ENCODE measurements around the gene TMEM87B. TPM values are rescaled to one million over a fixed set of nuclear protein-coding genes. Genes with fewer than 3 reads are reported as not detected.

TMEM87B gene
- total RNA-seq, 4 donors from 2014 or later, result 18.6 to 24.6 (median 22.6) TPM

- no peak for TF ChIP-seq CTCF (IDR thresholded peaks at IDR 0.05)
- ATAC-seq (ENCODE audit: low FRiP score) (no peak), DNase-seq (ENCODE audit: low spot score) (no peak)
Observed at GRCh38 chr2:112012556-112012955, 42.5 kb upstream of the TMEM87B start.

DNA sequence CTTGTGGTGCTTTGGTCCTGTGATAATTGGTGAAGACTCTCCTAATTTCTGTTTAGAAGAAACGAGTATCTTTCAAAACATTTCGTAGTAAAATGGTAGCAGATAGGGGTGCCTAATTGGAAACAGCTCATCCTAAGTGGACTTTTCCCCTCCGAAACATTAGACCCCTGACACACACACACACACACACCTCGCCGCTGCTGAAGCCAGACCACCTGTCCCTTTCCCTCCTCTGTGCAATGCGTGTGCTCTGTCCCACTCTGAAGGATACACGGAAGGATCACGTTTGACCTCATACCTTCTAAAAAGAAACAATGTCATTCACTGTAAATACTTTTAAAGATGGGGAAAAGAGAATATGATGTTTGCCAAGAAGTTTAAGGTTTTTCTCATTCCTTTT, 36.2 kb upstream of the TMEM87B start:
- no peak for ATAC-seq (ENCODE audit: low FRiP score)
- no peak for TF ChIP-seq CTCF (IDR thresholded peaks at IDR 0.05)
- no peak for DNase-seq (ENCODE audit: low spot score)

DNA sequence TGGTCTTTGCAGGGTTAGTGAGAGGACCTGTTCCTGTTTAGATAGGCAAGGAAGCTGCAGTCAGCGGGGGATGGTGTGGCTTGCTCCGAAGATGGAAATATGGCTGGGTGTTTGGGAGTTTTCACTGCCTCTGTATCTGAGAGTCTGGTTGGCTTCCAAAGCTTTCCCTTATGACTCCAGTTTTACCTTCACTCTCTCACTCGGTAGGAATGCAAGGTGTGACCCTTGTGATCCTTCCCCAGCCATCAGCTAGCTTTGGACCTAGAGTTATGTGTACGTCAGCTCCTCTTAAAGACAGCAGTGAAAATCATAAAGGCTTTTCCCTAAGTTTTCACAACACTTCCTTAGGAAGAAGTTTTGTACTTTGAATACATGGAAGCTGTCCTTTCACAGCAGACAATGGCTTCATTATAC, 35.5 kb upstream of the TMEM87B start:
- ATAC-seq (ENCODE audit: low FRiP score), result no peak
- TF ChIP-seq CTCF (IDR thresholded peaks at IDR 0.05), result no peak
- DNase-seq (ENCODE audit: low spot score), result no peak

GRCh38 chr2:112020561-112020960, 34.5 kb upstream of the TMEM87B start:
- no peak for DNase-seq (ENCODE audit: low spot score)
- TF ChIP-seq CTCF (IDR thresholded peaks at IDR 0.05), result no peak
- ATAC-seq (ENCODE audit: low FRiP score), result no peak

GRCh38 chr2:112021290-112021689, 33.8 kb upstream of the TMEM87B start:
- TF ChIP-seq CTCF (IDR thresholded peaks at IDR 0.05), result no peak
- no peak for DNase-seq (ENCODE audit: low spot score)
- no peak for ATAC-seq (ENCODE audit: low FRiP score)

GRCh38 chr2:112021781-112022231, 33.3 kb upstream of the TMEM87B start:
- DNase-seq (ENCODE audit: low spot score) (no peak), ATAC-seq (ENCODE audit: low FRiP score) (no peak)
- no peak for TF ChIP-seq CTCF (IDR thresholded peaks at IDR 0.05)

GRCh38 chr2:112023707-112024106, 31.4 kb upstream of the TMEM87B start:
- DNase-seq (ENCODE audit: low spot score) (no peak), ATAC-seq (ENCODE audit: low FRiP score) (no peak)
- TF ChIP-seq CTCF (IDR thresholded peaks at IDR 0.05), result no peak

Data from omental fat pad (tissue), 4 donors.